Hypothalamus (tissue), 51 donors: Measurements from ENCODE around the gene ENPP1.
"Not testable (repeated sequence)": the region's sequence is repeated elsewhere in the genome, so short reads cannot be mapped to it uniquely, and the experiment has no call there.

Experiments used
- DNase-seq, 51 donors: peaks; one replicate each; lab custom pipeline; 2025; lab: John Stamatoyannopoulos, UW

ENPP1 gene

GRCh38 chr6:131867744-131868143, 59.9 kb downstream of the ENPP1 start:
- no peak for DNase-seq

GRCh38 chr6:131868836-131869235, 61.0 kb downstream of the ENPP1 start:
- DNase-seq: no peak

DNA sequence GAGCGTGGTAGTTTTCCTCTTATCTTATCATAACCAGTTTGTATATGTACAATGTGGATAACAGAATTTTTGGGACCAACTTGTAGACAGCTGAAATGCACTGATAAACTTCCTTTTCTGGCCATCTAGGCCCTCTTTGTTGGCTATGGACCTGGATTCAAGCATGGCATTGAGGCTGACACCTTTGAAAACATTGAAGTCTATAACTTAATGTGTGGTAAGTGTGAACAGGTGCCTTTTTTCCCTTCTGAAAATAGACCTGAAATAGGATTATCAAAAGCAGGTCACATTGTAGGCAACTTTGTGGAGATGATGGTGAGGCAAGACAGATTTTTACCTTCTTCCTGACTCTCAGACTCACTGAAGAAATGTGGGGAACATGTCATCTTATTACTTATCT, 67.8 kb downstream of the ENPP1 start:
- no peak for DNase-seq

DNA sequence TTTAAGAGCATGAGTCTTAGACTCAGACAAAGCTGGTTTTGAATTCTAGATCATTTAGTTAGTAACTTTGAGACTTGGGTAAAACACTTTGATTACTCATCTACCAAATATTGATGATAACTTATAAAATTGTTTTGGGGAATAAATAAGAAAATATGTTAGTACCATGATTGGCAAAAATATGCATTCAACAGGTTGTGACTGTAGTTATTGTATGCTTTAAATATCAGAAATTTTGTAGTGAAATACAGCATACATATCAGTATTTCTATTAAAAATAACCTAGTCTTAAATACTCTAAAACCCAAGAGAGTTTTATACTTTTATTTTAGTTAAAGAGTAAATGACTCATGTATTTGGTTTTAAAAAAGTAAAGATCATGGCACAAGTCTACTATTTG, 68.7 kb downstream of the ENPP1 start:
- DNase-seq: no peak

DNA sequence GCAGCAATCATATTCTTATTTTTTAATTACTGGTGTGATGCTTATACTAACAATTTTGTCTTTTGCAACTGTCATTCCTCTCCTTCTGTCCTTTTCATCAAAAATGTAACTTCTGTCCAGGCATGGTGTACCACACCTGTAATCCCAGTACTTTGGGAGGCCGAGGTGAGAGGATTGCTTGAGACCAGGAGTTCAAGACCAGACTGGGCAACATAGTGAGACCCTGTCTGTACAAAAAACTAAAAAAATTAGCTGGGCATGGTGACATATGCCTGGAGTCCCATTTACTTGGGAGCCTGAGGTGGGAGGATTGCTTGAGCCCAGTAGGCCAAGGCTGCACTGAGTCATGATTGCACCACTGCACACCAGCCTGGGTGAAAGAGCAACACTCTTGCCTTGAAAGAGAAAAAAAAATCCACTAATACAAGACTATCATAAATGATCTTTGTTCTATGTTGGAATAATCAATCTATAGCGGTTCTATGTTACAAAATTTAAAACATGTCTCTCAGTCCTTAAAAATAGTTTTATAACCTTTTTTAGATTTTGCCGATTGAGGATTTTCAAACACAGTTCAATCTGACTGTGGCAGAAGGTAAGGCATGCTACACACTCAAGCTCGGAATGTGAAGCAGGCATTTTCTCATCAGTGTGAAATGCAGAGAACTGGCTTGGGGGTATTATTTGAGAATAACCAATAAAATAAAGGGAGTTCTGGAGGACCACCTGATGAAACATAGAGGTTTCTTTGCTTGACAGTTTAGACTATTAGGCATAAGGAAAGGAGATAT, 70.4 kb downstream of the ENPP1 start:
- DNase-seq: no peak

- DNase-seq: no peak
These were observed 75.2 kb downstream of the ENPP1 start for GRCh38 chr6:131883016-131883415.

- no peak for DNase-seq
These were observed 77.4 kb downstream of the ENPP1 start for GRCh38 chr6:131885237-131885636.

GRCh38 chr6:131886517-131886916, 78.7 kb downstream of the ENPP1 start:
- DNase-seq: no peak

DNA sequence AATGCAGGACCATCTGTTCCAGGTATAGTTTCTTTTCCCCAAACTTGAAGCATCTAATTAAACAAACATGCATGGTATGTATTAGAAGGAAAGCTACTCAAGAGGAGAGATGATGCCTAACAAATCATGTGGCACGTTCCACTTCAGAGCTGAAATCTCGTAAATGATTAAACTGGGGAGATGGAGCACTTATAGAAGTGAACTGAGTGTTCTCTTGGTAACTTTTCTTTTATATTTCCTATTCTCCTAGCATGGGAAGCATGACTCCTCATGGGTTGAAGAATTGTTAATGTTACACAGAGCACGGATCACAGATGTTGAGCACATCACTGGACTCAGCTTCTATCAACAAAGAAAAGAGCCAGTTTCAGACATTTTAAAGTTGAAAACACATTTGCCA, 82.3 kb downstream of the ENPP1 start:
- no peak for DNase-seq

GRCh38 chr6:131893198-131893597, 85.4 kb downstream of the ENPP1 start:
- no peak for DNase-seq

GRCh38 chr6:131894493-131895424, 86.9 kb downstream of the ENPP1 start:
- DNase-seq: no peak

GRCh38 chr6:131897050-131897435, 89.2 kb downstream of the ENPP1 start:
- DNase-seq: no peak

DNA sequence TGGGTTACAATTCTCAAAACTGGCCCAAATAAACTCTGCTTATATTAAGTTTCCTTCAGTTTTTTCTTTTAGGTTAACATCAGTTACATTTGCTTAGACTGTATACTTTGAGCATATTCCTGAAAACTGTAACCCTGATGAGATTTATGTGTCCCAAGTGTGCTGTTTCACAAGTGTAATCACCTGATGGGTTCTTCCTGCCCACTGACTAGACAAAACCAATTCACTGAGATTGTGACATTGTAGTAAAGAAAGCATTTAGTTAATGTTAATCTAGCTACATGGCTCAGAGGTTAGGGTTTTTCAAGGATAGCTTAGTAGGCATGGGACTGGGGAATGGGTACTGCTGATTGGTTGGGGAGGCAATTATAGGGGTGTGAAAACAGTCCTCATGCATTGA, 89.8 kb downstream of the ENPP1 start:
- no peak for DNase-seq

GRCh38 chr6:131898718-131899117, 90.9 kb downstream of the ENPP1 start:
- DNase-seq: no peak

GRCh38 chr6:131900231-131900630, 92.4 kb downstream of the ENPP1 start:
- DNase-seq: no peak

DNA sequence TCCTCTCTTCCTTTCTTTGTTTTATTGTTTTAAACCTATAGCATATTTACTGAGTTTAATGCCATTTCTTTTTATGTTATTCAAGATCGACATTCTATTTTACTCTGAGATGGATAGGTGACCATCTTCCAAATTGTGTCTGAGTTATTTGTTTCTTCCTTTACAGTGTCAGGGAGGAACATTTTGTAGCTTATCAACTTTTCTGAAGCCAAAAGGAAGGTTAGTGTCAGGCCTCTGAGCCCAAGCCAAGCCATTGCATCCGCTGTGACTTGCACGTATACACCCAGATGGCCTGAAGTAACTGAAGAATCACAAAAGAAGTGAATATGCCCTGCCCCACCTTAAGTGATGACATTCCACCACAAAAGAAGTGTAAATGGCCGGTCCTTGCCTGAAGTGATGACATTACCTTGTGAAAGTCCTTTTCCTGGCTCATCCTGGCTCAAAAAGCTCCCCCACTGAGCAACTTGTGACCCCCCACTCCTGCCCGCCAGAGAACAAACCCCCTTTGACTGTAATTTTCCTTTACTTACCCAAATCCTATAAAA, 93.6 kb downstream of the ENPP1 start:
- DNase-seq: not testable (repeated sequence)

GRCh38 chr6:131903734-131904133, 95.9 kb downstream of the ENPP1 start:
- DNase-seq: not testable (repeated sequence)

DNA sequence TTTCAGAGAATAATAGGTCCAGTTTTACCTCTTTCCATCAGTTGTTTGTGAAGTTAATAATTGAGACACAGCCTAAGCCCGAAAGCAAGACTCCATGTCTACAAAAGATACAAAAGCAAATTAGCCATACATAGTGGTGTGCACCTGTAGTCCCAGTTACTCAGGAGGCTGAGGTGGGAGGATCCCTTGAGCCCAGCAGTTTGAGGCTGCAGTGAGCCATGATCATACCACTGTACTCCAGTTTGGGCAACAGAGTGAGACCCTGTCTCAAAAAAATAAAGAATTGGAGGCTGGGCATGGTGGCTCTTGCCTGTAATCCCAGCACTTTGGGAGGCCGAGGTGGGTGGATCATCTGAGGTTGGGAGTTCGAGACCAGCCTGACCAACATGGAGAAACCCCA, 101.0 kb downstream of the ENPP1 start:
- not testable (repeated sequence) for DNase-seq

- peak in 39 of 51 donors; percentile 1 to 88 (median 40) for DNase-seq
These were observed 101.8 kb downstream of the ENPP1 start for GRCh38 chr6:131909408-131910218.

- DNase-seq: no peak
These were observed 102.4 kb downstream of the ENPP1 start for GRCh38 chr6:131910219-131910589.

DNA sequence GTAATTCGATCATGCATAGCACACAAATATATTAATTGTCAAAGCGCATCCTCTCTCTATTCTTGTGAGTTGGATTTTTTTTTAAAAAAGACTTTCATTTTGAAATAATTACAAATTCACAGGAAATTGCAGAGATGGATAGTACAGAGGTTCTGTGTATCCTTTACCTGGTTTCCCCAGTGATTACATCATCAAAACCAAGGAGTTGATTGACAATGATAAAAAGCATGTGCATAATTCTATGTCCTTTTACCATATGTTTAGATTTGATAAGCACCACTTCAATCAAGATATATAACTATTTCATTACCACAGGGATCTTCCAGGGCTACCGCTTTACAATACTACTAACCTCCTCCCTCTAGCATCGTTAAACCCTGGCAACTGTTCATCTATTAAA, 103.1 kb downstream of the ENPP1 start:
- no peak for DNase-seq
